Stimulated activated naive B cell treated with anti-CD40 and anti-IgM and Interleukin-4, amounts not matched to agents 10 μg/mL and 1 μg/mL and 100 μg/mL, for 72 hours (primary cell): Measurements from ENCODE around the gene C15orf39.
A peak's percentile ranks its signal among the peaks of the same experiment; 100 is the strongest.
"Not testable (repeated sequence)": the region's sequence is repeated elsewhere in the genome, so short reads cannot be mapped to it uniquely, and the experiment has no call there.

ENCODE experiments used
- ATAC-seq, 2 donors: fragments of 150-1000 bp; cut with Tn5 transposase; replicated peaks; 2 replicates each; pipeline ENCODE4 v1.10.0; 2021; ENCODE audit warnings: moderate library complexity in 1 of 2
- DNase-seq: peaks from one replicate; pipeline ENCODE4 v3.0.0; 2021
- H3K27ac Mint-ChIP-seq: one replicate; pipeline ENCODE4 v1.8.0; 2022; ENCODE audit warnings: mild to moderate bottlenecking, mixed read lengths
- H3K27me3 Mint-ChIP-seq, 2 donors: one replicate each; pipeline ENCODE4 v1.8.0; 2022; ENCODE audit warnings: mixed read lengths in 2 of 2
- H3K36me3 Mint-ChIP-seq, 2 donors: one replicate each; pipeline ENCODE4 v1.8.0; 2022; ENCODE audit warnings: mixed read lengths in 2 of 2, mild to moderate bottlenecking in 1 of 2
- H3K4me1 Mint-ChIP-seq, 2 donors: one replicate each; pipeline ENCODE4 v1.8.0; 2022; ENCODE audit warnings: mixed read lengths in 2 of 2, mild to moderate bottlenecking in 1 of 2
- H3K4me3 Mint-ChIP-seq, 2 donors: one replicate each; pipeline ENCODE4 v1.8.0; 2022; ENCODE audit warnings: mild to moderate bottlenecking in 2 of 2, mixed read lengths in 2 of 2, moderate library complexity in 1 of 2
- H3K9me3 Mint-ChIP-seq, 2 donors: one replicate each; pipeline ENCODE4 v1.8.0; 2022; ENCODE audit warnings: mixed read lengths in 2 of 2, mild to moderate bottlenecking in 1 of 2

The C15orf39 gene

DNA sequence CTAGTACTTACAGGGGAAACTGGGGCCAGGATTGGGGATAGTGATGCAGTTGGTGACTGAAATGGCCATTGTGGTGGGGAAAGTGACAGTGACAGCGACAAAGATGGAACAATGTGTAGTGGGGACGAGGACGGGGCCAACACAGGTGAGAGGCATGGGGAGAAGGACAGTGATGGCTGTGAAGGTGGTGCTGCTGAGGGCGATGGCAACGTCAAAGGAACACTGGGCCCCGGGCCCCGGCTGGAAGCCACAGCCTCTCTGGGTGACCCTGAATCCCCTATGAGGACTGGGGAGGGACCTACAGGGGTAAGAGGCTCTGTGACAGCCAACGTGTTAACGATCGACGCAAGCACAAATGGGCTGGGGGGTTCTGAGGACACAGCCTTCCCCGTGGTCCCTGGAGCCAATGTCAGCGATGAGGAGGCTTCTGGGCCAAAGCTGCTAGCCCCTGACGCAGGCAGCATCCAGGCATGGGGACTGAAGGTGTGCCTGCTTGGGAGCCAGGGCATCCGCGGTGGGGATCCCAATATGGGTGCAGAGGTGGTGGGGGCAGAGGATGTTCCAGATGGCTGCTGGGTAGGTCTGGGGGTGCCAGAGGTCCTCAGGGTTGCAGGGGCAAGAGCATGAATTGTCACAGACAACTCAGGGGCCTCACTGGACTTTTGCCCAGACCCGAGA, 31.3 kb downstream of the C15orf39 start:
- ATAC-seq (no peak), DNase-seq (no peak)
- Mint-ChIP-seq H3K4me3 (no peak overlapping the region), H3K27ac (no peak overlapping the region), H3K9me3 (no peaks in the 10 kb centered on the region), H3K4me1 (no peaks in the 10 kb centered on the region), H3K27me3 (peaks cover 39 to 42% of the 10 kb centered on the region in 2 donors), H3K36me3 (no peaks in the 10 kb centered on the region)

GRCh38 chr15:75233504-75234190, 32.0 kb downstream of the C15orf39 start:
- Mint-ChIP-seq H3K27ac (no peak overlapping the region), H3K4me1 (no peaks in the 10 kb centered on the region), H3K27me3 (peaks cover 39 to 45% of the 10 kb centered on the region in 2 donors), H3K36me3 (no peaks in the 10 kb centered on the region), H3K9me3 (no peaks in the 10 kb centered on the region), H3K4me3 (no peak overlapping the region)
- ATAC-seq = no peak
- no peak for DNase-seq

DNA sequence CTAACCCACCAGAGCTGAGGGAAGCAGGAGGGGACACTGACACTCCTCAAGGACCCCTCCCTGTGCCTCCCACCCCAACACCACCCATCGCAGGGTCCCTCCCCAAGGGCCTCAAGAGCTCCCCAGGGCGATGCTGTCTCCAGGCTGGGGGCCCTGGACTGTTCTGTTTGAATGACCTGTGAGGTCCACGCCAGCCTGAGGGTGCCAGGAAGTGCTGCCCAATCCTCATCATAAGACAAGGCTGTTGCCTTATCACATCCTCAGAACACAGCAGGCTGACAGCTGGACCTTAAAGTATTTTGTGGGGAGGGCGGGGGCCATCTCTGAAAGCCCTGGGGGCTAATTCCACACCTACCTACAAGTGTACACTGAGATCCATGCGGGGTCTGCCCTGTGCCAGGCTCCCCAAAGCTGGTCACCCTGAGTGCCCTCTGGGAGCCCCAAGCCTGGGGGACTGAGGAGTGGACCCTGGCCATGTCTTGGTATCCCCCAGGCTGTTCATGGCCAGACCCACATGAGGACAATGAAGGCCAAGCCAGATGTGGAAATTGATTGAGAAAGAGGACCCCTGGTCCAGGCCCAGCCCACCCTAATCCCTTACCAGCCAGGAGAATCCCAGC, 32.6 kb downstream of the C15orf39 start:
- no peak overlapping the region for H3K27ac Mint-ChIP-seq
- H3K4me1 Mint-ChIP-seq = peaks cover 0 to 2% of the 10 kb centered on the region in 2 donors
- H3K9me3 Mint-ChIP-seq = no peaks in the 10 kb centered on the region
- H3K4me3 Mint-ChIP-seq = no peak overlapping the region
- peaks cover 43 to 52% of the 10 kb centered on the region in 2 donors for H3K27me3 Mint-ChIP-seq
- no peaks in the 10 kb centered on the region for H3K36me3 Mint-ChIP-seq
- ATAC-seq = no peak
- no peak for DNase-seq

GRCh38 chr15:75235051-75235673, 33.5 kb downstream of the C15orf39 start:
- H3K27me3 Mint-ChIP-seq = peaks cover 51 to 60% of the 10 kb centered on the region in 2 donors
- peaks cover 3 to 5% of the 10 kb centered on the region in 2 donors for H3K4me1 Mint-ChIP-seq
- no peak overlapping the region for H3K4me3 Mint-ChIP-seq
- peaks cover 0 to 5% of the 10 kb centered on the region in 2 donors for H3K9me3 Mint-ChIP-seq
- ATAC-seq (no peak), DNase-seq (no peak)
- H3K27ac Mint-ChIP-seq = no peak overlapping the region
- H3K36me3 Mint-ChIP-seq = no peaks in the 10 kb centered on the region

DNA sequence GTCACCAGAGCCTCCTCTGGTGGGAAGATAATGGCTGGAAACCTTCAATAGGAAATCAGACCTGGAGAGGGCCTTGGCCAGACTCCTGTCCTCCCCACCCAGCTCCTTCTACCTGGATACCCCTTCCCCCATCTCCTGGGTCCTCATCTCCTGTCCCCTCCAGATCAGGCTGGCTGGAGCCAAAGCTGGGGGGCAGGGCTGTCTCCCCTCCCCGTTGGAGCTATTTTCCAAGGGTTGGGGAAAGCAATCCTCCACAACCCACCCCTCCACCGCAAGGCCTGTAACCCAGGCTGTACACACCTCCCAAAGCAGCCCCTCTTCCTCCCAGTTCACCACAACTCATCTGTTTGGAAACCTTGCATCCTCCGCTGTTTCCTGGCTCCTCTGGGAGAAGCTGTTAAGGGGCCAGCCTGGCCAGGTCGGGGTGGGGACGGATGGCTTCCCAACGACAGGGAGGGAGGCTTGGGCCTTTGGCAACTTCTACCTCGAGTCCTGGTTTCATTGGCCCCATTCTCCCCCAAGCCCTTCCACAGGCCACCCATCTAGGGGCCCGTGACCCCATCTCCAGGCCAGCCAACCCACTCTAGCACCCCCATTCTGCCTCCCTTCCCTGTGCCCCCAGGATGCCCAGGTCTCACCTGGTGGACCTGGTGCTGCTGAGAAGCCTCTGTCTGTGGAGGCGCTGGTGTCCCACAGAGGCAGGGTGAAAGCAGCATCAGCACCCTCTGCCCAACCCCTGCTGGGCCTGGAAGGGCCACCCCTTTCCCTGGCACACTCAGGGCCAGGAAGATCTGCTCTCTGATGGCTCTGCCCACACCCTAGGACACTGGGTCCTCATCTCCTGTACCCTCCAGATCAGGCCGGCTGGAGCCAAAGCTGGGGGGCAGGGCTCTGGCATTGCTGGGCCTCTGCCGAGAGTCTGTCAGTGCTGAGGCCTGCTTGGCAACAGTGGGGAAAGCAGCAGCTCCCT, 34.4 kb downstream of the C15orf39 start:
- Mint-ChIP-seq H3K4me3 (no peak overlapping the region), H3K27ac (peak overlapping the region; percentile 56), H3K9me3 (peaks cover 0 to 5% of the 10 kb centered on the region in 2 donors), H3K27me3 (peaks cover 56 to 61% of the 10 kb centered on the region in 2 donors), H3K36me3 (no peaks in the 10 kb centered on the region), H3K4me1 (peaks cover 3 to 5% of the 10 kb centered on the region in 2 donors)
- no peak for ATAC-seq
- DNase-seq = no peak

DNA sequence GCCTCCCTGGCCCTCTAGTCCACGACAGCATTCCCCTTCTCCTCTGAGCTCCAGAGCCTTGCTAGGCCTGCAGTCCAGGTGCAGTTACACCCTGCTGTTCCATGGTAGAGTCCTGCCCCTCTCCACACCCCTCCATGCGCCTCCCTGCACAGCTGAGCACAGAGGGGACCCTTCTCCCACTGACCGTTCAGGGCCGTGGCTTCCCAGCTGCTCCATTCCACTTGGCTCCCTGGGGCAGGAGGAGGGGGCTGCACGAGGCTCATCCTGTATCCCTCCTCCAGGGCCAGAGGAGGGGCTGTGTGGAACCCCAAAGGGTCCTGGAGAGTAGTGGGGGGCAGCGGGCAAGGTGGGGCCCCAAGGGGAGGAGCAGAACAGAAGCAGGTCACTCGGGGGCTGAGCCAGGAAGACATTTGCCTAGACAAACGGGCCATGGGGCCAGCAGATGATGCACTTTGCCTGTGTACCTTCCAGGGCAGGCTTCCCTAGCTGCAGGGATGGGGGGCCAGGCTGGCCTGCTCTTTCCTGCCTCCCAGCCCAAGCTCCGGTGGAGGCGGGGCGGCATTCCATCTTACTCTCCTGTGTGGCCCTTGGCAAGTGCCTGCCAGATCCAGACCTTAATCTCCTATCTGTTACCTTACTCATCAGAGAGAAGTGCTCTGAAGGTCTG, 35.8 kb downstream of the C15orf39 start:
- H3K27ac Mint-ChIP-seq = no peak overlapping the region

DNA sequence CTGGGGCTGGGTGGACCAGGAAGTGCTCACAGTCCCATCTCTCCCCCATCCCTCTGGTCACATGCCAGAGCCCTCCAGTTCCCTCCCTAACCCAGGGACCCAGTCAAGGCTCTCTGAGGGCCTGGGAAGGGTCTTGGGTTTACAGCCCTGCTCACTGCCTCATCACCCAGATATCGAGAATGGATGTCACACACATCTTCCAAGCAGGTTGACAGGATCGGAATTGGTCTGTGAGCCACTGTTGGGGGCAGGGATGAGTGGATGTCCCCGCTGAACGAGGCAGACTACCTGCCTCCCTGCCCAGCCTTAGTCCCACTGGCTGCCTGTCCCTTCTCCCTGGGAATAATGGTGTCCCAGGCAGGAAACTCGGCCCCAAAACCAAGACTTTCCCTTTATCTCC, 36.5 kb downstream of the C15orf39 start:
- H3K27me3 Mint-ChIP-seq = peaks cover 38 to 52% of the 10 kb centered on the region in 2 donors
- peaks cover 3 to 5% of the 10 kb centered on the region in 2 donors for H3K4me1 Mint-ChIP-seq
- no peaks in the 10 kb centered on the region for H3K36me3 Mint-ChIP-seq
- DNase-seq = no peak
- H3K9me3 Mint-ChIP-seq = peaks cover 0 to 5% of the 10 kb centered on the region in 2 donors
- no peak overlapping the region for H3K4me3 Mint-ChIP-seq
- ATAC-seq = no peak
- no peak overlapping the region for H3K27ac Mint-ChIP-seq

More for the DNA sequence above, 35.8 kb downstream of the C15orf39 start:
- H3K27me3 Mint-ChIP-seq = peaks cover 45 to 57% of the 10 kb centered on the region in 2 donors
- no peaks in the 10 kb centered on the region for H3K36me3 Mint-ChIP-seq
- H3K9me3 Mint-ChIP-seq = peaks cover 0 to 5% of the 10 kb centered on the region in 2 donors
- ATAC-seq = no peak
- no peak for DNase-seq
- no peak overlapping the region for H3K4me3 Mint-ChIP-seq
- H3K4me1 Mint-ChIP-seq = peaks cover 3 to 5% of the 10 kb centered on the region in 2 donors

GRCh38 chr15:75245741-75246140, 44.1 kb downstream of the C15orf39 start:
- not testable (repeated sequence) for H3K9me3 Mint-ChIP-seq, H3K27ac Mint-ChIP-seq, H3K4me3 Mint-ChIP-seq, ATAC-seq, DNase-seq, H3K36me3 Mint-ChIP-seq, H3K4me1 Mint-ChIP-seq
- H3K27me3 Mint-ChIP-seq = peaks cover 7 to 31% of the 10 kb centered on the region in 2 donors

DNA sequence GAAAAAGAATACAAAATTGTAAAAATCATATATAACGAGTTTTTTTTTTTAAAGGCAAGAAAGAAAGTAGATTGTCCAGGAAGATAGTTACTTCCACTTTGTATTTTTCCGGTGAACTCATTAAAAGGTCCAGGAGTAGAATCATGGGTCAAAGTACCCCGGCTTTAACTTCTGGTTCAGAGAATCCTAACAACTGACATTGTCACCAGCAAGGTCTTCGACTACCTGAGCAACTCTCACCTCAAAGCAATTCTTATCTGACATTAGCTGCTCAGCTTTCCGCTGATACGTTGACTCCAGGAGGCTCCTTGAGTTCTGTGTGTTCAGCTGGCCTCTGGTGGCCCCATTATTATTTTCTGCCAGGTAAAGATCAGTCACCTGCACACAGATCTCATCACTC, 47.3 kb downstream of the C15orf39 start:
- H3K27ac Mint-ChIP-seq, H3K4me1 Mint-ChIP-seq, H3K36me3 Mint-ChIP-seq, DNase-seq, ATAC-seq, H3K4me3 Mint-ChIP-seq, H3K9me3 Mint-ChIP-seq: not testable (repeated sequence)
- H3K27me3 Mint-ChIP-seq = peaks cover 16 to 38% of the 10 kb centered on the region in 2 donors

DNA sequence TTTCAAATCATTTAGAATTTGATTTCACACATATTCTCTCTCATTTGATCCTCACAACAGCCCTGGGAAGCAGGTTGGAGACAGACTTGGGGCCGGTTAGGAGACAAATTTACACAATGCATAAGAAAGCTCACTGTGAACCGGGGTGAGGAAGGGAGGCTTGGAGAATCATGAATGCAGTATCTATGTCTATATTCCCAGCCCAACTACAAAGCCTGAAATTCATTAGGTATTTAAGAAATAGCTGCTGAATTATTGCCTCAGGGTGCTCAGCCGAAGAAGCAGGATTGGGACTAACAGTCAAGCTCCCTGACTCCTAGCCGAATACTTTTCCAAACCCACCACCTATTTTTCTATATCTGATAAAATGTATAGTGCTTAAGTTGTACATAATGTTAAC, 48.0 kb downstream of the C15orf39 start:
- no peaks in the 10 kb centered on the region for H3K36me3 Mint-ChIP-seq
- peaks cover 16 to 38% of the 10 kb centered on the region in 2 donors for H3K27me3 Mint-ChIP-seq
- no peak for ATAC-seq
- H3K4me1 Mint-ChIP-seq = no peaks in the 10 kb centered on the region
- H3K4me3 Mint-ChIP-seq = no peak overlapping the region
- H3K9me3 Mint-ChIP-seq = no peaks in the 10 kb centered on the region
- H3K27ac Mint-ChIP-seq = no peak overlapping the region
- DNase-seq = no peak

- not testable (repeated sequence) for H3K4me1 Mint-ChIP-seq, H3K9me3 Mint-ChIP-seq, DNase-seq, H3K4me3 Mint-ChIP-seq, ATAC-seq, H3K36me3 Mint-ChIP-seq, H3K27ac Mint-ChIP-seq
- H3K27me3 Mint-ChIP-seq = peaks cover 16 to 29% of the 10 kb centered on the region in 2 donors
Measured at GRCh38 chr15:75251343-75251742, 49.7 kb downstream of the C15orf39 start.

GRCh38 chr15:75252285-75252684, 50.6 kb downstream of the C15orf39 start:
- DNase-seq, H3K9me3 Mint-ChIP-seq, H3K4me3 Mint-ChIP-seq, ATAC-seq, H3K27ac Mint-ChIP-seq, H3K4me1 Mint-ChIP-seq, H3K36me3 Mint-ChIP-seq: not testable (repeated sequence)
- peaks cover 16 to 29% of the 10 kb centered on the region in 2 donors for H3K27me3 Mint-ChIP-seq

DNA sequence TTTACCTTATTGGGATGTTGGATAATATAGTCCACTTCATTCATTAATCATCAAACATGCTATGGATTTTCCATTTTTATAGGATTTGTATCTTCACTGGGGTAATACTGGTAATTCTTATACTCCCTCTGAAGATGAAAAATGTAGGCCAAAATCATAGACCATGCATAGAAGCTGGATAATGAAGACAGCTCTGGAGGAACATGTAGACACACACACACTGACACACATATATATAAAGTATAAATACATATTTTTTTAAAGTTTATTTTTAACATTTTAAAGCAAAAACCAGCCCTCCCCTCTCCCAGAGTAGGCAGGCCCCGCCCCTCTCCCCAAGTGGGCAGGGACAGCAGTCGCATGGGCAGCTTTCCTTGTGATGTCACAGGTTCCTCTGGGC, 56.4 kb downstream of the C15orf39 start, which contains the start of gene GOLGA6C:
Gene GOLGA6C, plus strand, starts transcription at position 301 of the 400 bp plus-strand sequence. CDS start 265 bp downstream, outside the sequence.
- H3K4me1 Mint-ChIP-seq, H3K27me3 Mint-ChIP-seq, DNase-seq, H3K4me3 Mint-ChIP-seq, H3K27ac Mint-ChIP-seq, H3K36me3 Mint-ChIP-seq, H3K9me3 Mint-ChIP-seq, ATAC-seq: not testable (repeated sequence)
